HepG2 (cell line): ENCODE data around the gene KIF3A. TPM values are rescaled to one million over a fixed set of nuclear protein-coding genes. Genes with fewer than 3 reads are reported as not detected.

Source experiments
- ATAC-seq: fragments of 200-7000 bp; cut with Tn5 transposase; 3 replicates; pipeline ENCODE4 v1.9.1; 2020; ENCODE audit warnings: mild to moderate bottlenecking, moderate library complexity
- BruUV-seq: library from RNA; stranded (reverse); fragments of 400-500 nt; replicated peaks from 2 replicates; lab custom pipeline; 2021; lab: Mats Ljungman, UMichigan
- CTCF ChIA-PET: fragments of 300-600 bp; formaldehyde crosslinking; extraction: SDS; loops from one replicate; lab custom pipeline; 2021; ENCODE audit warnings: low total read pairs, inconsistent platforms, low intra/inter-chr PET ratio; lab: Yijun Ruan, JAX
- POLR2A ChIA-PET: fragments of 350-600 bp; sonication (Branson Sonifier 250); formaldehyde crosslinking; loops from one replicate; lab custom pipeline; 2020; ENCODE audit warnings: antibody characterized with exemption, inconsistent platforms; lab: Yijun Ruan, JAX
- DNase-seq: peaks from one replicate; pipeline ENCODE4 v3.0.0-alpha.2; 2015; ENCODE audit warnings: low spot score
- FAIRE-seq: peaks from 3 replicates; lab custom pipeline; 2011; peaks lifted over from hg19 to GRCh38; lab: Jason Lieb, UNC
- H2AFZ ChIP-seq: one replicate; pipeline ENCODE4 v1.6.1; 2011; ENCODE audit warnings: low read length, inconsistent platforms
- H3K27ac ChIP-seq: fragments of 300-600 bp; 3 replicates; pipeline ENCODE4 v1.8.0; 2011; ENCODE audit warnings: mixed run types, mild to moderate bottlenecking, mixed read lengths, low read length, inconsistent platforms; ENCODE audit not compliant: insufficient read depth; ENCODE audit errors: extremely low read length
- H3K27me3 ChIP-seq, 2 experiments: fragments of 200-600 bp in 1 of 2; 2 replicates in 1 of 2; 3 replicates in 1 of 2; pipeline versions ENCODE4 v1.6.0 to v1.8.0; 2011; ENCODE audit warnings: low read length in 2 of 2, mild to moderate bottlenecking in 2 of 2, moderate library complexity in 2 of 2, inconsistent platforms in 1 of 2; ENCODE audit not compliant: insufficient read depth in 2 of 2, control insufficient read depth in 1 of 2
- H3K36me3 ChIP-seq, 2 experiments: fragments of 200-600 bp in 1 of 2; replicated peaks in 1 of 2; 2 replicates in 1 of 2; 3 replicates in 1 of 2; pipeline versions ENCODE4 v1.5.1 to v1.8.0; 2011; ENCODE audit warnings: low read length in 2 of 2, inconsistent platforms in 1 of 2; ENCODE audit not compliant: insufficient read depth in 2 of 2, control insufficient read depth in 1 of 2
- H3K4me1 ChIP-seq: 2 replicates; pipeline ENCODE4 v1.5.1; 2012; ENCODE audit warnings: low read length, inconsistent platforms; ENCODE audit not compliant: insufficient read depth
- H3K4me2 ChIP-seq: 2 replicates; pipeline ENCODE4 v1.6.0; 2011; ENCODE audit warnings: low read depth, low read length, inconsistent platforms
- H3K4me3 ChIP-seq, 3 experiments: fragments of 200-600 bp in 1 of 3; sonication (generic), shearing (Covaris generic) in 1 of 3; replicated peaks in 1 of 3; 2 replicates each; pipeline ENCODE4 v1.5.1; 2011 to 2016; ENCODE audit warnings: low read length in 3 of 3, inconsistent platforms in 2 of 3, low read depth in 2 of 3, mild to moderate bottlenecking in 2 of 3, control low read depth in 1 of 3, mixed read lengths in 1 of 3; ENCODE audit not compliant: insufficient read depth in 1 of 3
- H3K79me2 ChIP-seq: one replicate; pipeline ENCODE4 v1.6.1; 2011; ENCODE audit warnings: low read length, inconsistent platforms; ENCODE audit not compliant: insufficient read depth
- H3K9ac ChIP-seq: 2 replicates; pipeline ENCODE4 v1.6.0; 2011; ENCODE audit warnings: mild to moderate bottlenecking, low read depth, low read length, inconsistent platforms; ENCODE audit not compliant: insufficient read depth
- H3K9me3 ChIP-seq: 2 replicates; pipeline ENCODE4 v1.5.1; 2012; ENCODE audit warnings: mild to moderate bottlenecking, low read length
- H4K20me1 ChIP-seq: 2 replicates; pipeline ENCODE4 v1.6.0; 2011; ENCODE audit warnings: inconsistent platforms, mild to moderate bottlenecking, low read length, moderate library complexity; ENCODE audit not compliant: insufficient read depth
- ARNT2 ChIP-seq: sonication (generic); formaldehyde crosslinking; IDR thresholded peaks from 2 replicates; pipeline ENCODE4 v1.8.0; 2022; ENCODE audit warnings: mild to moderate bottlenecking, low read depth, missing genetic modification reagents, moderate library complexity
- ATF7-NPFF ChIP-seq: sonication (generic); formaldehyde crosslinking; IDR thresholded peaks from 2 replicates; pipeline ENCODE4 v1.8.1; 2023; ENCODE audit warnings: mild to moderate bottlenecking, low read depth, missing genetic modification reagents, moderate library complexity
- BHLHE40 ChIP-seq: IDR thresholded peaks from 2 replicates; pipeline ENCODE4 v1.6.1; 2011; ENCODE audit warnings: low read length, improper control_type of control experiment
- CENPX ChIP-seq: sonication (generic); formaldehyde crosslinking; IDR thresholded peaks from 2 replicates; pipeline ENCODE4 v1.9.0; 2021; ENCODE audit warnings: mild to moderate bottlenecking, missing genetic modification reagents, moderate library complexity
- FOSL1 ChIP-seq: sonication (generic); formaldehyde crosslinking; IDR thresholded peaks from 2 replicates; pipeline ENCODE4 v1.9.0; 2021; ENCODE audit warnings: missing genetic modification reagents, borderline replicate concordance
- HMGXB3 ChIP-seq: sonication (generic); formaldehyde crosslinking; IDR thresholded peaks from 2 replicates; pipeline ENCODE4 v1.4.0; 2020; ENCODE audit warnings: missing genetic modification reagents, borderline replicate concordance
- ISX ChIP-seq: sonication (generic); formaldehyde crosslinking; conservative IDR thresholded peaks from 2 replicates; pipeline ENCODE4 v1.5.0; 2020; ENCODE audit warnings: missing genetic modification reagents
- MAZ ChIP-seq, 2 experiments: sonication (generic) in 1 of 2; formaldehyde crosslinking in 1 of 2; IDR thresholded peaks; 2 replicates each; pipeline versions ENCODE4 v1.5.0 to v1.6.1; 2012 to 2020; ENCODE audit warnings: low read depth in 2 of 2, mild to moderate bottlenecking in 2 of 2, borderline replicate concordance in 1 of 2, improper control_type of control experiment in 1 of 2, low read length in 1 of 2, missing genetic modification reagents in 1 of 2, moderate library complexity in 1 of 2
- RARG ChIP-seq: sonication (generic); formaldehyde crosslinking; IDR thresholded peaks from 2 replicates; pipeline ENCODE4 v1.4.0; 2020; ENCODE audit warnings: low read depth, mild to moderate bottlenecking, missing genetic modification reagents
- RELA ChIP-seq: sonication (generic); formaldehyde crosslinking; IDR thresholded peaks from 2 replicates; pipeline ENCODE4 v1.4.0; 2020; ENCODE audit warnings: missing genetic modification reagents
- ZNF512 ChIP-seq: sonication (generic); formaldehyde crosslinking; IDR thresholded peaks from 2 replicates; pipeline ENCODE4 v1.4.0; 2020; ENCODE audit warnings: mild to moderate bottlenecking, missing genetic modification reagents
- ZSCAN31 ChIP-seq: sonication (generic); formaldehyde crosslinking; IDR thresholded peaks from 2 replicates; pipeline ENCODE4 v1.5.0; 2020; ENCODE audit warnings: low read depth, mild to moderate bottlenecking, missing genetic modification reagents
- WGBS: methylation state at CpG from one replicate; pipeline ENCODE4 v1.1.6; 2017; ENCODE audit warnings: low lambda C conversion rate; 5-methylcytosine and 5-hydroxymethylcytosine counted together
- in situ Hi-C: cut with HindIII; loops from 2 replicates; pipeline ENCODE4 v1.10.0; 2017; ENCODE audit warnings: low pct_unique_long_range_greater_than_20kb; ENCODE audit not compliant: extremely low pct_ligation_motif_present
- intact Hi-C: fragments of 100-400 bp; cut with micrococcal nuclease; formaldehyde crosslinking; loops from one replicate; pipeline ENCODE4 v1.10.0; 2022; ENCODE audit not compliant: unreplicated experiment
- polyA plus RNA-seq, 8 experiments: library from polyadenylated mRNA; depleted of rRNA in 3 of 8; stranded (reverse) in 7 of 8; unstranded in 1 of 8; fragments of >200 nt; fragmentation: Illumina TruSeq in 4 of 8; extraction: Trizol in 4 of 8; gene quantifications; 2 replicates each; pipeline versions ENCODE4 v1.2.1 to v1.2.3, GENCODE V29; 2011 to 2016; ENCODE audit warnings: low read depth in 4 of 8, missing spikeins in 1 of 8, mixed read lengths in 1 of 8; ENCODE audit not compliant: insufficient read depth in 1 of 8
- total RNA-seq, 5 experiments: library from RNA; depleted of rRNA; stranded (reverse); fragments of >200 nt; fragmentation: Illumina TruSeq; extraction: Trizol; gene quantifications; 2 replicates each; pipeline ENCODE4 v1.2.3, GENCODE V29; 2016; ENCODE audit warnings: low read depth in 1 of 5

The KIF3A gene
- total and polyA plus RNA-seq, 2 of the 13 experiments (the other 11 are each of a cell fraction or from before 2014, with no cell fraction given), result 2.3 to 8.4 TPM

DNA sequence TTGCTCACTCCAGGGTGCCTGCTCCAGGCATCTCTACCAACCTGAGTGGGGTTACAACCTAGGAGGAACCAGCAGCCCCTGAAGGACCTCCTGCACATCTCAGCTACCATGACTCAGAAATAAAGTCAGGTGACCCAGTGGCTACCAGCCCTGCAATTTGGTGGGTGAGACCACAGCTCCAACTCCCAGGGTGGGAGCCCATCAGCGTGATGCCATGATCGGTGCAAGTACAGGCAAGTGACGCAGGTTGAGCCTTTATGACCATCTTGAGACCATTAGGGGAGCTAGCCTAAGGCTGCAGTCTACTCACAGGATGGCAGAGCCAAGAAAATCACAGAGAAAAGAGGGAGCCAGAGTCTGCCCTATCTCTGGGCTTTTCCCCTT lies 31.1 kb upstream of the KIF3A start:
- no peak for FAIRE-seq
- intact Hi-C loops, result no loop called here
- no TSS peak for BruUV-seq
- in situ Hi-C loops, result no loop called here
- TF ChIP-seq ISX, result no peak
- no peak for TF ChIP-seq ARNT2 (CRISPR knock-in tag)
- no peak for TF ChIP-seq BHLHE40
- no peak for TF ChIP-seq ZSCAN31
- TF ChIP-seq ATF7-NPFF, result no peak
- no peak for TF ChIP-seq HMGXB3 (CRISPR knock-in tag)
- TF ChIP-seq CENPX (CRISPR knock-in tag), result no peak
- TF ChIP-seq RELA, result no peak
- TF ChIP-seq FOSL1 (CRISPR knock-in tag), result no peak
- no peak for TF ChIP-seq MAZ (IDR thresholded peaks at IDR 0.05; ENCODE audit: borderline replicate concordance, low read depth, low read length)
- TF ChIP-seq MAZ (CRISPR knock-in tag; IDR thresholded peaks at IDR 0.05; ENCODE audit: low read depth), result no peak
- TF ChIP-seq RARG (CRISPR knock-in tag), result no peak
- no peak for TF ChIP-seq ZNF512
- TF ChIP-seq, all 625 proteins: peak for 0
- H3K9ac ChIP-seq, result no peak overlapping the region
- H3K36me3 ChIP-seq, result peaks cover 8 to 21% of the 10 kb centered on the region in 2 experiments; a peak in 4 of 5 replicates
- CTCF ChIA-PET, result no interaction called here
- H3K9me3 ChIP-seq, result no peaks in the 10 kb centered on the region
- no peak overlapping the region for H3K27ac ChIP-seq
- H2AFZ ChIP-seq, result no peak overlapping the region
- no peaks in the 10 kb centered on the region for H4K20me1 ChIP-seq
- no peaks in the 10 kb centered on the region for H3K27me3 ChIP-seq
- H3K4me1 ChIP-seq, result peaks cover 31% of the 10 kb centered on the region
- no peak overlapping the region for H3K4me3 ChIP-seq
- POLR2A ChIA-PET, result no interaction called here
- no CpG with 5 or more reads among the region's 3 CpGs for WGBS
- H3K4me2 ChIP-seq, result no peak overlapping the region
- H3K79me2 ChIP-seq, result peaks cover 40% of the 10 kb centered on the region
- DNase-seq, result no peak
- ATAC-seq, result no peak
